Measurements from ENCODE around the gene SH3RF3.

SH3RF3 gene

GRCh38 chr2:109184368-109184767 is 55.4 kb downstream of the SH3RF3 start:
- Histone ChIP-seq H3K4ac (ENCODE audit: low read depth, low read length) (no peak overlapping the region), H3K9me3 (ENCODE audit: insufficient read depth, low read depth, low read length) (peaks cover 3% of the 10 kb centered on the region), H2BK12ac (ENCODE audit: low read length) (no peak overlapping the region), H3K79me2 (ENCODE audit: control insufficient read depth, insufficient read depth, low read length, poor library complexity) (no peaks in the 10 kb centered on the region), H2AK5ac (ENCODE audit: low read length) (no peak overlapping the region), H2BK120ac (ENCODE audit: insufficient read depth, low read length, poor library complexity) (no peak overlapping the region), H2BK5ac (ENCODE audit: low read depth, low read length, poor library complexity) (no peak overlapping the region), H3K18ac (ENCODE audit: low read length) (no peak overlapping the region), H3K27me3 (ENCODE audit: insufficient read depth, low read length) (no peaks in the 10 kb centered on the region), H4K8ac (ENCODE audit: low read depth, low read length) (no peak overlapping the region), H3K9ac (ENCODE audit: low read length) (no peak overlapping the region), H3K4me3 (ENCODE audit: low read depth, low read length) (no peak overlapping the region), H3K4me2 (ENCODE audit: low read length) (no peak overlapping the region), H3K4me1 (ENCODE audit: control insufficient read depth in 1 of 2, insufficient read depth in 2 of 2, low read length in 2 of 2) (no peaks in the 10 kb centered on the region), H2AFZ (ENCODE audit: insufficient read depth, low read length, poor library complexity) (no peak overlapping the region), H3K36me3 (ENCODE audit: control insufficient read depth in 1 of 2, insufficient read depth in 2 of 2, low read length in 2 of 2) (no peaks in the 10 kb centered on the region), H4K12ac (ENCODE audit: low read depth, low read length) (no peak overlapping the region), H3K14ac (ENCODE audit: low read length) (no peak overlapping the region), H4K91ac (ENCODE audit: low read depth, low read length) (no peak overlapping the region), H3K27ac (ENCODE audit: low read depth, low read length) (no peak overlapping the region), H3K79me1 (ENCODE audit: low read length) (no peaks in the 10 kb centered on the region), H3K23ac (ENCODE audit: low read length) (no peak overlapping the region)
- no peak for DNase-seq
- WGBS (ENCODE audit: extremely low coverage, insufficient coverage, insufficient read length) = no CpG with 5 or more reads among the region's 3 CpGs

DNA sequence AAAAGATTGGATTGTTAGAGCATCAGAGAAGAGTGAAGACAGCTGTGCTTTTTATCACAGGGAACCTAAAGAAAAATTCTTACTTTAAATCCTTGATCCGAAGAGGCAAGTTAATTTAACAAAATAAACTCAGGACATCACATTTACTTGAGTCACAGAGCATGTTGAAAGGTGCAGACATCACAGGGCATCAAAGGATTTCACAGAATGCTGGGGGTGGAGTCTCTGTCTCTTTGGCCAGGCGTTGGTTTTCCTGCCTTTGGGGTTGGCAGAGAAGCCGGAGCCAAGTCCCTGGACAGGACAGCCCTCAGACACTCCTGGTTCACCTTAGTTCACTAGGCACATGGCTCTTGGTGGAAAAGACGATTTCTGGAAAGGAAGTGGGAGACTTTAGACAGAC is 56.3 kb downstream of the SH3RF3 start:
- Histone ChIP-seq H3K79me2 (ENCODE audit: control insufficient read depth, insufficient read depth, low read length, poor library complexity) (no peaks in the 10 kb centered on the region), H3K36me3 (ENCODE audit: control insufficient read depth in 1 of 2, insufficient read depth in 2 of 2, low read length in 2 of 2) (no peaks in the 10 kb centered on the region), H2BK12ac (ENCODE audit: low read length) (no peak overlapping the region), H2AFZ (ENCODE audit: insufficient read depth, low read length, poor library complexity) (no peak overlapping the region), H3K9me3 (ENCODE audit: insufficient read depth, low read depth, low read length) (peaks cover 3% of the 10 kb centered on the region), H4K91ac (ENCODE audit: low read depth, low read length) (no peak overlapping the region), H2AK5ac (ENCODE audit: low read length) (no peak overlapping the region), H3K4me2 (ENCODE audit: low read length) (no peak overlapping the region), H3K4me3 (ENCODE audit: low read depth, low read length) (no peak overlapping the region), H2BK120ac (ENCODE audit: insufficient read depth, low read length, poor library complexity) (no peak overlapping the region), H3K4ac (ENCODE audit: low read depth, low read length) (no peak overlapping the region), H3K23ac (ENCODE audit: low read length) (no peak overlapping the region), H3K14ac (ENCODE audit: low read length) (no peak overlapping the region), H4K8ac (ENCODE audit: low read depth, low read length) (no peak overlapping the region), H3K18ac (ENCODE audit: low read length) (no peak overlapping the region), H3K27me3 (ENCODE audit: insufficient read depth, low read length) (no peaks in the 10 kb centered on the region), H3K27ac (ENCODE audit: low read depth, low read length) (no peak overlapping the region), H4K12ac (ENCODE audit: low read depth, low read length) (no peak overlapping the region), H3K79me1 (ENCODE audit: low read length) (no peaks in the 10 kb centered on the region), H3K4me1 (ENCODE audit: control insufficient read depth in 1 of 2, insufficient read depth in 2 of 2, low read length in 2 of 2) (no peaks in the 10 kb centered on the region), H3K9ac (ENCODE audit: low read length) (no peak overlapping the region), H2BK5ac (ENCODE audit: low read depth, low read length, poor library complexity) (no peak overlapping the region)
- WGBS (ENCODE audit: extremely low coverage, insufficient coverage, insufficient read length) = no CpG with 5 or more reads among the region's 4 CpGs
- DNase-seq = no peak

- WGBS (ENCODE audit: extremely low coverage, insufficient coverage, insufficient read length) = no CpG with 5 or more reads among the region's 16 CpGs
- Histone ChIP-seq H3K18ac (ENCODE audit: low read length) (no peak overlapping the region), H2AFZ (ENCODE audit: insufficient read depth, low read length, poor library complexity) (no peak overlapping the region), H3K9ac (ENCODE audit: low read length) (no peak overlapping the region), H4K8ac (ENCODE audit: low read depth, low read length) (no peak overlapping the region), H3K4me1 (ENCODE audit: control insufficient read depth in 1 of 2, insufficient read depth in 2 of 2, low read length in 2 of 2) (no peaks in the 10 kb centered on the region), H3K27ac (ENCODE audit: low read depth, low read length) (no peak overlapping the region), H2BK5ac (ENCODE audit: low read depth, low read length, poor library complexity) (no peak overlapping the region), H3K14ac (ENCODE audit: low read length) (no peak overlapping the region), H3K4ac (ENCODE audit: low read depth, low read length) (no peak overlapping the region), H3K27me3 (ENCODE audit: insufficient read depth, low read length) (no peaks in the 10 kb centered on the region), H2BK12ac (ENCODE audit: low read length) (no peak overlapping the region), H3K4me3 (ENCODE audit: low read depth, low read length) (no peak overlapping the region), H3K4me2 (ENCODE audit: low read length) (no peak overlapping the region), H2BK120ac (ENCODE audit: insufficient read depth, low read length, poor library complexity) (no peak overlapping the region), H4K12ac (ENCODE audit: low read depth, low read length) (no peak overlapping the region), H2AK5ac (ENCODE audit: low read length) (no peak overlapping the region), H3K79me2 (ENCODE audit: control insufficient read depth, insufficient read depth, low read length, poor library complexity) (no peaks in the 10 kb centered on the region), H3K23ac (ENCODE audit: low read length) (no peak overlapping the region), H4K91ac (ENCODE audit: low read depth, low read length) (no peak overlapping the region), H3K36me3 (ENCODE audit: control insufficient read depth in 1 of 2, insufficient read depth in 2 of 2, low read length in 2 of 2) (no peaks in the 10 kb centered on the region), H3K79me1 (ENCODE audit: low read length) (no peaks in the 10 kb centered on the region), H3K9me3 (ENCODE audit: insufficient read depth, low read depth, low read length) (peaks cover 3% of the 10 kb centered on the region)
- DNase-seq = no peak
Measured at GRCh38 chr2:109185821-109186570, 57.0 kb downstream of the SH3RF3 start.

DNA sequence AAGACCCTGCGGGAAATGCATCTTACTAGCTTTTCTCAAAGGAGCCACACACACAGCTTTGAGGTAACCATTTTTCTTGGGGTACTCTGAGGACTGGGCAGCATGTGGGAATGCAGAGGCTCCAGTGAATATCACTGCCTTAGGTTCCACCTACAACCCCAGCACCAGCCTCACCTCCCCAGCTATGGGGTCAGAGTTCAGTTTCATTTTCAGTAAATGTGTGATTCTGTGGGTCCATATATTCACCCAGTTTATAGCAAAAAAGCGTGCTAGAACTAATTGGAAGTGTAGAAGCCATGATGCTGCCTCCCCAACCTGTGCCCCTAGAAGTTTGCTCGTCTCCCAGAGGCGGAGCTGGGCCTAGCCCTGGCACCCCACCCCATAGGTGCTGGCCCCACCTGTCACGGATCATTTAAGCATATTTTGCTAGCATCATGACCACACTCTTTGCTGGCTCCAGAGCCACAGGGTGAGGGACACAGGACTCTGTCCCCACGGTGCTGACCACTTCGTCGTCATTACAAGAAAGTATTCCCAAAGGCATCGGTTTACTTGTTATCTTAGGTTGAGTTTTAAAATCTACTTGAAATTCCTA is 57.7 kb downstream of the SH3RF3 start:
- no peak for DNase-seq
- Histone ChIP-seq H3K9me3 (ENCODE audit: insufficient read depth, low read depth, low read length) (peaks cover 3% of the 10 kb centered on the region), H3K9ac (ENCODE audit: low read length) (no peak overlapping the region), H3K36me3 (ENCODE audit: control insufficient read depth in 1 of 2, insufficient read depth in 2 of 2, low read length in 2 of 2) (no peaks in the 10 kb centered on the region), H3K4me1 (ENCODE audit: control insufficient read depth in 1 of 2, insufficient read depth in 2 of 2, low read length in 2 of 2) (no peaks in the 10 kb centered on the region), H2BK5ac (ENCODE audit: low read depth, low read length, poor library complexity) (no peak overlapping the region), H3K27me3 (ENCODE audit: insufficient read depth, low read length) (no peaks in the 10 kb centered on the region), H3K79me1 (ENCODE audit: low read length) (no peaks in the 10 kb centered on the region), H3K18ac (ENCODE audit: low read length) (no peak overlapping the region), H3K23ac (ENCODE audit: low read length) (no peak overlapping the region), H2AK5ac (ENCODE audit: low read length) (no peak overlapping the region), H3K4me2 (ENCODE audit: low read length) (no peak overlapping the region), H4K91ac (ENCODE audit: low read depth, low read length) (no peak overlapping the region), H4K8ac (ENCODE audit: low read depth, low read length) (no peak overlapping the region), H4K12ac (ENCODE audit: low read depth, low read length) (no peak overlapping the region), H3K4ac (ENCODE audit: low read depth, low read length) (no peak overlapping the region), H3K14ac (ENCODE audit: low read length) (no peak overlapping the region), H2AFZ (ENCODE audit: insufficient read depth, low read length, poor library complexity) (no peak overlapping the region), H3K79me2 (ENCODE audit: control insufficient read depth, insufficient read depth, low read length, poor library complexity) (no peaks in the 10 kb centered on the region), H2BK120ac (ENCODE audit: insufficient read depth, low read length, poor library complexity) (no peak overlapping the region), H3K27ac (ENCODE audit: low read depth, low read length) (no peak overlapping the region), H2BK12ac (ENCODE audit: low read length) (no peak overlapping the region), H3K4me3 (ENCODE audit: low read depth, low read length) (no peak overlapping the region)
- no CpG with 5 or more reads among the region's 9 CpGs for WGBS (ENCODE audit: extremely low coverage, insufficient coverage, insufficient read length)

All from trophoblast cell (in vitro differentiated cells and primary cell).